ENCODE data around the gene H2AZ1.

Gene H2AZ1

DNA sequence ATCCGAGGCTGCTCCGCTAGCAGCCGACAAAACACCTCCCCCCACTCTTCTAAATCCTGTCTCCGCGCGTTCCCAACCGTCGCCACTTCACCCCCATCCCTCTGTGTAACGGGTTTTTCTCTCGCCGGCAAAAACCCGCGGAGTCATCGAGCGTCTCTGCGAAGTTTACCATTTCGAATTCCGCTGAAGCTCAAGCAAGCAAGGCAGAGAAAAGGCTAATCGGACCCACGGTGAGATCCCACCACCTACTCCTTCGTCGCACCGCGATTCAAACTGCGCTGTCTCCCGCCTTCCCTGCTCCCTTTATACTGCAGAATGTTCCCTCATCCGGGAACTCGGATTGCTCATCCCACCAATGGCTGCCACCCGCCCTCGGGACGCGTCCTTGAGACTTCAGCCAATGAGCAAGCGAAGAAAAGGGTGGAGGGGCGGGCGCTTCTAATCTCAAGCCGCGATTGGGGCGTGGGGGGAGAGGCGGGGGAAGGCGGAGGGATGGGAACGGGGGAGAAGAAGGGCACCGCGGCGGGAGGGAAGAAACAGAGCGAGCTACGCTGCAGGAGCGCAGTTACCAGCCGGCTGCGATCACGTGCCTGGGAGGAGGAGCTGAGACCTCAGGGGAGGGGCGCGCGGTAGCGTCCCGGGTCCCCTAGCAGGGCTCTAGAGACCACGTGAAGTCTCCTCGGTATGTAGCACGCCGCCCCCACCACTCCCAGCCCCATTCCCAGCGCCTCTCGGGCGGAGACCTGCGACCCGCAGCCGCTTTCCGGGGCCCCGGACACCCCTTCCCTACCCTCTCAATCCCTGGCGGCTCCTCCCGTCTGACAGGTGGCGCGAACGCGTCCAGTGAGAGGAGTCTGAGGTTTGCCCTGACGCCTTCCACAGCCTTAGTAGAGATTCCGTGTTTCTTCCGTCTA is at the start of gene H2AZ1:
Gene H2AZ1, minus strand, starts transcription at position 277 of the 914 bp plus-strand sequence. Its CDS starts 105 bp downstream, at position 172.
- peak; percentile 66 for ATAC-seq (replicated peaks; ENCODE audit: extremely low read depth, poor library complexity, severe bottlenecking)
- no peaks in the 10 kb centered on the region for H3K9me3 Mint-ChIP-seq
- H3K27me3 Mint-ChIP-seq, result no peaks in the 10 kb centered on the region
- H3K4me3 Mint-ChIP-seq, result no peak within 1 kb of the TSS
- no peak within 1 kb of the TSS for H3K27ac Mint-ChIP-seq (ENCODE audit: low read depth)
- peaks cover 22% of the 10 kb centered on the region for H3K4me1 Mint-ChIP-seq
- DNase-seq (ENCODE audit: low spot score in 2 of 2), result peak; percentile 87 to 92
- peaks cover 15% of the 10 kb centered on the region for H3K36me3 Mint-ChIP-seq (ENCODE audit: insufficient read depth)

- ATAC-seq (replicated peaks; ENCODE audit: extremely low read depth, poor library complexity, severe bottlenecking), result no peak
- Mint-ChIP-seq H3K4me1 (no peaks in the 10 kb centered on the region), H3K36me3 (ENCODE audit: insufficient read depth) (peaks cover 2% of the 10 kb centered on the region), H3K9me3 (no peaks in the 10 kb centered on the region), H3K4me3 (no peak overlapping the region), H3K27me3 (no peaks in the 10 kb centered on the region), H3K27ac (ENCODE audit: low read depth) (no peak overlapping the region)
- no peak for DNase-seq (ENCODE audit: low spot score in 2 of 2)
Measured at GRCh38 chr4:99998062-99998867, 48.2 kb upstream of the H2AZ1 start.

DNA sequence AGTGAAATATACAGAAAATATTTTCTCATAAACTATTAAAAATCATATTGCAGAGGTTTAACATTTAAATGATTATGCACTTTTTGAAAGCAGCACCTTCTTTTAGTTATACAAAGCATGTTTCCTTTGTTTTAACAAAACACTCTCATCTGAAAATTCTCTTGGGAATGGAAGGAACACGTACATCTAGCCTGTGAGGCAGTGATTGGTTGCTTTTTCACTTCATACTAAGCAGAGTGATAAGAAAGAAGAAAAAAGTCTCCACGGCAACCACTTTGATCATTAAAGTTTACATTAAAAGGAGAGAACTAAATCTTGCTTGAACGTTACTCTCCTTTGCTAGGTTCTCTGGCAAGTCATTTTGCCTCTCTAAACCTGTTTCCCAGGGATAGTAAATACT is 41.7 kb upstream of the H2AZ1 start:
- Mint-ChIP-seq H3K4me3 (no peak overlapping the region), H3K36me3 (ENCODE audit: insufficient read depth) (peaks cover 3% of the 10 kb centered on the region), H3K27me3 (no peaks in the 10 kb centered on the region), H3K4me1 (no peaks in the 10 kb centered on the region), H3K9me3 (no peaks in the 10 kb centered on the region), H3K27ac (ENCODE audit: low read depth) (no peak overlapping the region)
- DNase-seq (ENCODE audit: low spot score in 2 of 2) (no peak), ATAC-seq (replicated peaks; ENCODE audit: extremely low read depth, poor library complexity, severe bottlenecking) (no peak)

- Mint-ChIP-seq H3K27me3 (peaks cover 18% of the 10 kb centered on the region), H3K36me3 (ENCODE audit: insufficient read depth) (peaks cover 1% of the 10 kb centered on the region), H3K27ac (ENCODE audit: low read depth) (no peak overlapping the region), H3K4me1 (no peaks in the 10 kb centered on the region), H3K9me3 (no peaks in the 10 kb centered on the region), H3K4me3 (no peak overlapping the region)
- DNase-seq (ENCODE audit: low spot score in 2 of 2), result no peak
- no peak for ATAC-seq (replicated peaks; ENCODE audit: extremely low read depth, poor library complexity, severe bottlenecking)
Measured at GRCh38 chr4:99987681-99988080, 37.6 kb upstream of the H2AZ1 start.

DNA sequence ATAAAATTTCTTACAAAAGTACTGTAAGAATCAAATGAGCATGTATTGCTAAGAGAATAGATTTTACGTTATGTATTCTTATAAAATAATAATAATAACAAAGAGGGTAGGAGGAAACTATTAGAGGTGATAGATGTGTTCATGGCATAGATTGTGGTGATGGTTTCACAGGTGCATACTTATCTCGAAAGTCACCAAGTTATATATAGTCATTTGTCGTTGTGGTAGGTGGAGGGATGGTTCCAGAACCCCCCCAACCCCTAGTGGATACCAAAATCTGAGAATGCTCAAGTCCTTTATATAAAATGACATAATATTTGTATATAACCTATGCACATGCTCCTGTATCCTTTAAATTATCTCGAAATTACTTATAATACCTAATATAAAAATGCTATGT is 36.7 kb upstream of the H2AZ1 start:
- Mint-ChIP-seq H3K27ac (ENCODE audit: low read depth) (no peak overlapping the region), H3K36me3 (ENCODE audit: insufficient read depth) (peaks cover 1% of the 10 kb centered on the region), H3K27me3 (peaks cover 18% of the 10 kb centered on the region), H3K9me3 (no peaks in the 10 kb centered on the region), H3K4me3 (no peak overlapping the region), H3K4me1 (no peaks in the 10 kb centered on the region)
- DNase-seq (ENCODE audit: low spot score in 2 of 2) (no peak), ATAC-seq (replicated peaks; ENCODE audit: extremely low read depth, poor library complexity, severe bottlenecking) (no peak)

GRCh38 chr4:99983289-99983943 is 33.3 kb upstream of the H2AZ1 start:
- Mint-ChIP-seq H3K36me3 (ENCODE audit: insufficient read depth) (no peaks in the 10 kb centered on the region), H3K27ac (ENCODE audit: low read depth) (no peak overlapping the region), H3K9me3 (no peaks in the 10 kb centered on the region), H3K4me3 (no peak overlapping the region), H3K27me3 (peaks cover 18% of the 10 kb centered on the region), H3K4me1 (no peaks in the 10 kb centered on the region)
- ATAC-seq (replicated peaks; ENCODE audit: extremely low read depth, poor library complexity, severe bottlenecking), result no peak
- DNase-seq (ENCODE audit: low spot score in 2 of 2), result no peak

GRCh38 chr4:99979872-99980271 is 29.8 kb upstream of the H2AZ1 start:
- no peaks in the 10 kb centered on the region for H3K9me3 Mint-ChIP-seq
- no peaks in the 10 kb centered on the region for H3K4me1 Mint-ChIP-seq
- no peaks in the 10 kb centered on the region for H3K36me3 Mint-ChIP-seq (ENCODE audit: insufficient read depth)
- H3K27me3 Mint-ChIP-seq, result peaks cover 15% of the 10 kb centered on the region
- H3K27ac Mint-ChIP-seq (ENCODE audit: low read depth), result no peak overlapping the region
- ATAC-seq (replicated peaks; ENCODE audit: extremely low read depth, poor library complexity, severe bottlenecking) (no peak), DNase-seq (ENCODE audit: low spot score in 2 of 2) (no peak)
- H3K4me3 Mint-ChIP-seq, result no peak overlapping the region

DNA sequence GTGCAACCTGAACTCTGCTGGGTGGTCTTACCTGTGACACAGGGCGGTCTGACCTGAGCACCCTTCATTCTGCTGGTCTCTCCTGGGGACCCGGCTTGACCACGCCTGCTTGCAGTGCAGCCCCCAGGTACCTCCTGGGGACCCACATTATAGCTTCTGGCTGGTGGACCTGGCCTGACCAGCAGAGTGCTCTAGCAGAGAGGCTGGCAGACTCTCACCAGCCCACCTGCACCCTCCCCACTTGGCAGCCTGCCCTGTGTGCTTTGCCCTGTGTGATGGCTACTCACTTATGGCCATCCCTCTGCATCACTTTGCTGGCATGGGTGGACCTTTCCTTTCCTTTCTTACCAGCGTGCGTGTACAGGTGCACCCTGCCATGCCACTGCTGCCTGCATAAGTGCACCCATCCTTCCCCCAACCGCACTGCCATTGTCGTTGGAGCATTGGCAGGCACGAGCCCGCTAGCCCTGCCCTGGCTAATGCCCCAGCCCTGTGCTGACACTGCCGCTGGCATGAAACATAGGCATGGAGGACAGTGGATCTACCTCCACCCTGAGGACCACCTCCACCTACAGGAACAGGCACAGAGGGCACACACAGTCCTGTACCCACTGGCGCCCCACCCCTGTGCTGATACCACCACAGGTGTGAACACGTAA is 21.5 kb upstream of the H2AZ1 start:
- no peak overlapping the region for H3K4me3 Mint-ChIP-seq
- H3K9me3 Mint-ChIP-seq, result no peaks in the 10 kb centered on the region
- no peak overlapping the region for H3K27ac Mint-ChIP-seq (ENCODE audit: low read depth)
- H3K36me3 Mint-ChIP-seq (ENCODE audit: insufficient read depth), result no peaks in the 10 kb centered on the region
- no peak for ATAC-seq (replicated peaks; ENCODE audit: extremely low read depth, poor library complexity, severe bottlenecking)
- DNase-seq (ENCODE audit: low spot score in 2 of 2), result no peak
- no peaks in the 10 kb centered on the region for H3K4me1 Mint-ChIP-seq
- H3K27me3 Mint-ChIP-seq, result no peaks in the 10 kb centered on the region

- DNase-seq (ENCODE audit: low spot score in 2 of 2) (no peak), ATAC-seq (replicated peaks; ENCODE audit: extremely low read depth, poor library complexity, severe bottlenecking) (no peak)
- Mint-ChIP-seq H3K27me3 (no peaks in the 10 kb centered on the region), H3K4me1 (peaks cover 19% of the 10 kb centered on the region), H3K9me3 (no peaks in the 10 kb centered on the region), H3K4me3 (no peak overlapping the region), H3K27ac (ENCODE audit: low read depth) (no peak overlapping the region), H3K36me3 (ENCODE audit: insufficient read depth) (peaks cover 2% of the 10 kb centered on the region)
Measured at GRCh38 chr4:99968330-99968729, 18.3 kb upstream of the H2AZ1 start.

GRCh38 chr4:99966692-99967091 is 16.6 kb upstream of the H2AZ1 start:
- H3K27me3 Mint-ChIP-seq, result no peaks in the 10 kb centered on the region

DNA sequence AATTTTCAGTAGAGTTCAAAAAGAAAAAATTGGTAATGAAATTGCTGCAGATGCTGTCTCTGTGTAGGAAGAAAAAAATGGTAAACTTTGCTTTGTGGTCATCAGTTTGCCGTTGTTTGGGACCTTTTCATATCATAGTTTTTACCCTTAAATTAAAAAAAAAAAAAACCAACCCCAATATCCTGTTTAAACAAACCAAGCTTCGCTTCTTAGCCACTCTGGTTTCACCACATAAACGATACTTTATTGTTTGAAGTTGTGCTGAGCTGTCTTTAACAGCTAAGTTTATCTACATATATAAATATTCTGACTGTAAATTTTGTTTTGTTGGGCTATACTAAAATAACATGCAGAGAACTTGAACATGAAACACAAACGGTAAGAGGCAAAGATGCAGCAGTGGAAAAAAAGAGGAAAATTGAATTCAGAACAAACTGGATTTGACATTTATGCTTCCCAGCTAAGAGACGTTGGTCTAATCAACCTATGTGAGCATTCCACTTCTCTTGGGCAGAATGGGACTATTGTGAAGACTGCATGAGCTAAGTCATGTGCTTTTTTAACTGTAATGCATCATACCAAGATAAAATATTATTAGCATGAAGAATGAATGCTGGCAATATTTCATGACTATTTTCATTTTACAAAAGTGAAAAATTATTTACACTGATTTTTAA is 15.7 kb upstream of the H2AZ1 start:
- Mint-ChIP-seq H3K27me3 (no peaks in the 10 kb centered on the region), H3K36me3 (ENCODE audit: insufficient read depth) (peaks cover 2% of the 10 kb centered on the region), H3K9me3 (no peaks in the 10 kb centered on the region), H3K4me1 (peaks cover 19% of the 10 kb centered on the region), H3K27ac (ENCODE audit: low read depth) (peak overlapping the region; percentile 82), H3K4me3 (peak overlapping the region; percentile 33)
- DNase-seq (ENCODE audit: low spot score in 2 of 2) (no peak), ATAC-seq (replicated peaks; ENCODE audit: extremely low read depth, poor library complexity, severe bottlenecking) (peak; percentile 92)

More at GRCh38 chr4:99966692-99967091, 16.6 kb upstream of the H2AZ1 start:
- H3K9me3 Mint-ChIP-seq, result no peaks in the 10 kb centered on the region
- no peak for DNase-seq (ENCODE audit: low spot score in 2 of 2)
- H3K4me1 Mint-ChIP-seq, result peaks cover 19% of the 10 kb centered on the region
- no peak overlapping the region for H3K27ac Mint-ChIP-seq (ENCODE audit: low read depth)
- H3K4me3 Mint-ChIP-seq, result no peak overlapping the region
- no peak for ATAC-seq (replicated peaks; ENCODE audit: extremely low read depth, poor library complexity, severe bottlenecking)
- H3K36me3 Mint-ChIP-seq (ENCODE audit: insufficient read depth), result peaks cover 2% of the 10 kb centered on the region

- no peaks in the 10 kb centered on the region for H3K9me3 Mint-ChIP-seq
- peaks cover 2% of the 10 kb centered on the region for H3K36me3 Mint-ChIP-seq (ENCODE audit: insufficient read depth)
- H3K27me3 Mint-ChIP-seq, result no peaks in the 10 kb centered on the region
- H3K4me1 Mint-ChIP-seq, result peaks cover 19% of the 10 kb centered on the region
- peak overlapping the region; percentile 82 for H3K27ac Mint-ChIP-seq (ENCODE audit: low read depth)
- ATAC-seq (replicated peaks; ENCODE audit: extremely low read depth, poor library complexity, severe bottlenecking) (peak; percentile 63), DNase-seq (ENCODE audit: low spot score in 2 of 2) (no peak)
- peak overlapping the region; percentile 50 for H3K4me3 Mint-ChIP-seq
Measured at GRCh38 chr4:99965173-99965572, 15.1 kb upstream of the H2AZ1 start.
